GM12801 (cell line): ENCODE data around the gene CDKAL1.

Experiments used
- CTCF ChIP-seq: IDR thresholded peaks from one replicate; pipeline ENCODE4 v1.5.1; 2011; ENCODE audit warnings: control low read depth; ENCODE audit not compliant: insufficient read length; ENCODE audit errors: extremely low read depth

The CDKAL1 gene

GRCh38 chr6:20927130-20927860 is 393.0 kb downstream of the CDKAL1 start:
- no peak for TF ChIP-seq CTCF

- no peak for TF ChIP-seq CTCF
These were observed 395.0 kb downstream of the CDKAL1 start for GRCh38 chr6:20929283-20929682.

- no peak for TF ChIP-seq CTCF
These were observed 396.8 kb downstream of the CDKAL1 start for GRCh38 chr6:20931093-20931492.

- no peak for TF ChIP-seq CTCF
These were observed 397.5 kb downstream of the CDKAL1 start for GRCh38 chr6:20931772-20932171.

GRCh38 chr6:20932284-20932683 is 398.0 kb downstream of the CDKAL1 start:
- no peak for TF ChIP-seq CTCF

GRCh38 chr6:20933057-20933788 is 399.0 kb downstream of the CDKAL1 start:
- TF ChIP-seq CTCF = no peak

GRCh38 chr6:20936949-20937348 is 402.7 kb downstream of the CDKAL1 start:
- TF ChIP-seq CTCF = no peak
